Stimulated activated CD8-positive, alpha-beta memory T cell treated with anti-CD3 and anti-CD28 coated beads, Interleukin-15, amount 100 ng/mL, for 1 hour (primary cell): ENCODE data around the gene TMEM128.
"Not testable (repeated sequence)": the region's sequence is repeated elsewhere in the genome, so short reads cannot be mapped to it uniquely, and the experiment has no call there.

Experiments
- DNase-seq: peaks from one replicate; pipeline ENCODE4 v3.0.0-alpha.2; 2020; ENCODE audit warnings: low read depth

Gene TMEM128, protein sequence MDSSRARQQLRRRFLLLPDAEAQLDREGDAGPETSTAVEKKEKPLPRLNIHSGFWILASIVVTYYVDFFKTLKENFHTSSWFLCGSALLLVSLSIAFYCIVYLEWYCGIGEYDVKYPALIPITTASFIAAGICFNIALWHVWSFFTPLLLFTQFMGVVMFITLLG

DNA sequence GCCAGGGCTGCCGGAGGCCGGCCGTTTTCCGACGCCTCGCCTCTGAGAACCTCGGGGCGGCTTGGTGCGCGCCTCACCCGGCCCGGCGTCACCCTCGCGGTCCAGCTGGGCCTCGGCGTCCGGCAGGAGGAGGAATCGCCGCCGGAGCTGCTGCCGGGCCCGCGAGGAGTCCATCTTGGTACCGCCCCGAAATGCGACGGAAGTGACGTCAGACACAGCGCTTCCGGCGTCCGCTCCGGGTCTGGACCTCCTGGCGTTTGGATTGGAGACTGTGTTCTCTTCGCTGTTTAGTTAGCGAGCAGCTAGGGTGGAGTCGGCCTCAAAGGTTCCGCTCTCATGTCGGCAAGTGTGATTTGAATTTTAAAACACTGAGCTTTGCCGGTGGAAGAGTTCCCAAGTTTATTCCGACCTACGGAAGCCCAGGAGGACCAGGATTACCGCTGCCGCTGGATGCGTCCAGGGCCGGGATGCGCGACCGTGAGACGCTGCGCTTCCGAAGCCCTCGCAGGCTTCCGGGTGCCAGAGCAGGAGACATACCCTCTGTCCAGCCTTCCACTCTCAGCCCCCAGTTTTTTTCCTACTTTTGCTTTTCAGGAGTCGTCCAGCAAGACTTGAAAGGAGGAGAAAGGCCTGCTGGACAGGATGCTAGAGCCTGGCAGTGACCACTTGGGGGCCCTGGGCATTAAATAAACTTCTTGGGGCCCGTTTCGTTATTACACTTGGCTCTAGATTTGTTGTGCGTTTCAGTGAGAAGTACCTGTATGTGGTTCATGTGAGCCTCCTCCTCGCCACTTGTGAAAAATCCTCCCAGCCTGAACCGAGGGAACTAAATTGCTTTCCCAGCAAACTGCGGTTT, at the start of gene TMEM128:
TMEM128 (minus strand) TSS at position 195 of the 856 bp plus-strand sequence; CDS start at position 174, 21 bp downstream.
- DNase-seq, result peak; percentile 87

DNA sequence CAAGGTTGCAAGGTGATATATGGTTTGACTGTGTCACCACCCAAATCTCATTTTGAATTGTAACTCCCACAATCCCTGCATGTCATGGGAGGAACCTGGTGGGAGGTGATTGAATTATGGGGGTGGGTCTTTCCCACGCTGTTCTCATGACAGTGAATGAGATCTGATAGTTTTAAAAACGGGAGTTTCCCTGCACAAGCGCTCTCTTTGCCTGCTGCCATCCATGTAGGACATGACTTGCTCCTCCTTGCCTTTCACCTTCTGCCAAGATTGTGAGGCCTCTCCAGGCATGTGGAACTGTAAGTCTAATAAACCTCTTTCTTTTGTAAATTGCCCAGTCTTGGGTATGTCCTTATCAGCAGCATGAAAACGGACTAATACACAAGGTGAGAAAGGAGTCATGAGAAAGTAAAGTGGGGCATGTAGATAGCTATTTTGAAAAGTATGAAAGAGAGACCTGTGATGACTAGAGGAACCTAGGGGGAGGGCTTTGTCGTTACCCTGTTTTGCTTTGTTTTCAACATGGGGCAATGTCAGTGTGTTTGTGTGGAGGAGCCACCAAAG, 48.3 kb upstream of the TMEM128 start:
- DNase-seq, result no peak

DNA sequence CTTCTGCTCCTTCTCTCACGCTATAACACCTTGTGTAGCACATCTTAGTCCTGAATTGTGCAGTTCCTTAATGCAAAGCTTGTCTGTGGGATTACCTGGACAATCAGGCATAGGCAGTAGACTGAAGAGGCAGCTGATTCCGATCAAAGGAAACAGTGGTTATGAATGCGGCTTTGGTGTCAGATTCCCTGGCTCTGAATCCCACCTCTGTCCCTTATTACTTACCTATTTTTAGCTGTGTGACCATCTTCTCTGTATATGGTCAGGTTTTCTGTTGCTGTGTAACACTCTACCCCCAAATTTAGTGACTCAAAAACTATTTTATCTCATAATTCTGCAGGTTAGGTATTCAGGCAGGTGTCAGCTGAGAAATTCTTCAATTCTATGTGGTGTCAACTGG, 45.3 kb upstream of the TMEM128 start:
- DNase-seq, result no peak

DNA sequence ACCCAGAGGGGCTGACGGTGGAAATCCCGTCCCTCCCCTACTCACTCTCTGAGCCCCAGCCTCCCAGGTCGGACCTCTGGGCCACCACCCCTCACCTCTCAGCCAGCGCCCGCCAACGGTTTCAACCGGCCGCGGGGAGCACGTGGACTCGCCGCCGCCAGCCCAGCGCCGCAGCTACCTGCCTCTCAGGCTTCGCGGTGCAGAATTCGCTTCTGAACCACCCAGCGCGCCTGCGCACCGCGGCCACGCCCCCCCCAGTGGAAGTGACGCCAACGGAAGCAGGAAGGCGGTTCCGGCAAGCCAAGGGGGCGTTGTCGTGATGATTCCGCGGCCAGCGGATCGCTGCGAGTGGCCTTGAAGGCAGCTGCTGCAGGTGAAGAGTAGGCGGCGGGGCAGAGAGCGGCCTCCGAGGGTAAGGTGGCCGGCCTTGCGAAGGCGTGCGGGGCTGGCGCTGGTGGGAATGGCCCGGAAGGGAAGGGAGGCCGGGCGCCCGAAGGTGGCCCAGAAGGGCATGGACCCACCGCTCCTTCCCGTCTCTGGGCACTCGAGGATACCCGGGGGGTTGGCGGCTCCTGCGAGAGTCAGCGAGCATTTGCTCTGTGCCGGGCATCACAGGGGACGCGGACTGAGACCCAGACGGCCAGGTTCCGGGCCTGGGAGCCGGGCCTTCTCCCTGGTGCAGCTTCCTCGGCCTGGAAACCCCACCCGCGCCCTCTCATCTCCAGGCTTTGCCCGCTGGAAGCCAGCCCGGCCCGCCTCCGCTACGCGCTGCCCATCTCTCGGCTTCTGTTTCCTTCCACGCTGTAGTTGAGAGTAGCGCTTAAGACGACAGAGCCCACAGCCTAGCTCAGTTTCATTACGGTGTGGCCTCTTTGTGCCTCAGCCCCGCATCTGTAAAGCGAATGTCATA, 42.2 kb upstream of the TMEM128 start, which contains the start of the genes LYAR and ZBTB49:
LYAR (minus strand) TSS at position 214 of the 910 bp plus-strand sequence. CDS start 6,412 bp downstream, outside the sequence.
ZBTB49 (plus strand) TSS at position 311 of the 910 bp plus-strand sequence. CDS start 9,695 bp downstream, outside the sequence.
- peak; percentile 96 for DNase-seq

DNA sequence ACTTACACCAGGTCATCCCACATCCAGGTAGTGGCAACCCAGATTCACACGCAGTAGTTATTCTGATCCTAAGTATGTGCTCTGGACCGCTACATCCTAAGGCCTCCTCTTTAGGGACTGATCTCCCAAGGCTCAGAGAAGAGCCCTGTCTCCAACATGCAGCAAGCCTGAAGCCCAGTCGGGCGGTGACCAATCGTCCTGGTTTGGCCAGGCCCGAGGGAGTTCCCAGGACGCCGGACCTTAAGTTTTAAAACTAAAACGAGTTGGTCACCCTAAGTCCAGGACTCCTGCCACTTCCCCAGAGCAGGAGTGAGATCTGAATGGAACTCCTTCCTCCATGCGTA, 41.5 kb upstream of the TMEM128 start:
- DNase-seq, result no peak

DNA sequence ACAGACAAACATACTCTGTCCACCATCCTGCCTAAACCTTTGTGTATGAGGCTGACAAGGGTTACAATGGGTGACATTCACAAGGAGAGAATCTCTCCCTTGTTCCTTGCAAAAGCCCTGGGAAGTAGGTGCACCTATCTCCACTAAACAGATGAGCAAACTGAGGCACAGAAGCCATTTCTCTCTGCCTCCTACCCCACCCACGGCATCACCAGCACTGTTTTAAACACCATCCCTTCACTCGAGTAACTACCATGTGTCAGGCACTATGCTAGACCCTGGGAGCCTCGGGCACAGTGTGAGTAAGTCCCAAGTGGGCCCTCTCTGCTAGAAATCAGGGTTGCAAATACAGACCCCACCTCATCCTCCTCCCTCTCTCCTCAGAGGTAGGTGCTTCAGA, 41.0 kb upstream of the TMEM128 start:
- DNase-seq, result no peak

DNA sequence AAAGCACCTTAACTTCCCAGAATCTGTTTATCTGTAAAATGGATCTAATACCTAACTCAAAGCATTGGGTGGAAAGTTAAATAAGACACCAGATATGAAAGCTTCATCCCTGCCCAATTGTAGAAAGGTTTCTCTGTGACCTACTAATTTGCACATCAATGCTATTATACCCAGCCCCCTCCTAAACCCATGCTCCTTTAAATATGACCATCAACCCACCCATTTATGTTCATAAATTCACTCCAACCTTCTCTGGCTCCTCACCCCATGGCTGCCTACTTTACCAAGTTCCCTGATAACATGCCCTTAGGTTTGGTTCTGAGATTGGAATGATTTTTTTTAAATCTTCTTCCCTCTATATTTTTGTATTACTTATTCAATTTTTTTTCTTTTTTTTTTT, 40.1 kb upstream of the TMEM128 start:
- no peak for DNase-seq

DNA sequence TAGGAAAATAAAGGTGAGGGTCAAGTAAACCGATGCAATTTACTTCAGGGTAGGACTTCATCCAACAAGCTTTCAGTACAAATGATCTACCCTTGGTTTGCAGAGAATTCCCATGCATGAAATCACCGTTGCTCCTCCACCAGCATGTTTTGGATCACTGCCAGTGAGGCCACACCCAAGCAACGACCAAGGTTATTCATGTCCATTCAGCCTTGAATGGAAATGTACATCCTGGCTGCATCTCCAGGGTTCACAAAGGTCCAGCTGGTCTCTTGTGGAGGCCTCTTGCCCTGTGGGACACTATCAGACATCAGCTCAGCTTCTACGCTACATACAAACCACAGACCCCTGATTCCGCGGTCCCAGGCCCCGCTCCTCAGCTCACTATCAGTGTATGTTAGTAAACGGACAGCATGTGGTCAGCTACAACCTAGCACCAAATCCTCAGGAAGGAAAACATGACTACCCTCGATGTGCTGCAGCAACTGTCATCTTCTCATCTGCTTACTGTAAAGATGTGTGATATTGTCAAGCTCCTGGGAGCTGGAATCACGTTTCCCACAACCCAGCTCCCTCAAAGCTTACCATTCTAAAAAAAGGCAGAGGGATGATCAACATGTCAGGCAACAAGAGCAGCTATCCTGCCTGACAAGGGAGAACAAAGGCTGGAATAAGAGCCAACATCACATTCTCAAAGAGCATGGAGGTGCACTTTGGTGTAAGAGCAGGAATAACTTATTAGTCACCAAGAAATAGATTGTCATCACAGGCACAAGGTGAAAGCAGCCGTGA, 37.0 kb upstream of the TMEM128 start:
- no peak for DNase-seq

DNA sequence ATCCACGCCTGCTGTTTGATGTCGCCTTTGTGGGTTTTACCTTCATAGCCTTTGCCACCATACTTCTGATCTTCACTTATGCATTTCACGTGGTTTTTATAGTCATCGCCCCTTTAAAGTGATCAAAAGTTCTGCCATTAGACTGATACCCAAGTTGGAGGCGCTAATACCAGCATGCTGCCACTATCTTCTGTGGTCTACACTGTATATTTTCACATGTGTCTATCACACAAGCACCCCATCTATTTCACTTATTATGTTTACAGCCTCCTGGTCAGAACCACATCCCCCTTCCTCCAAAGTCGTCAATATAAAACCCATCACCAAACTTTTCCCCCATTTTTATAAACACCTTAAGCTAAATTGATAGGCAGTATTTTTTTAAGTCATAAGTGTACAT, 33.8 kb upstream of the TMEM128 start:
- no peak for DNase-seq

DNA sequence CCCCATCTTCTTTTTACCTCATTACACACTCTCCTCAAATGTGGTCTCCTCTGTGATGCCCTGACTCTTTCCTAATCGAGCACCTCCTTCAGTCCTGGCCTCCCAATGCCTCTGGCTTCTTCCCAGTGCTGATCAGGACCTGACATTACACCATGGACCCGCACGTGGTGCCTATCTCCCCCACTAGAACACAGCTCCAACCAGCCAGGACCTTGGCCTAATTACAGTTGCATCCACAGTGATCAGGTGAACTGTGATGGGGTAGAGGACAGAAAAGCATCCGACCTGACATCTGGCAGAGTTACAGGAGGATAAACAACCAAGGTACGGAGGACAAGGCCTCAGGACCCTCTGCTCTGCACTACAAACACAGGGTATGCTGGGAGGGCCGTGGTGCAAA, 29.5 kb upstream of the TMEM128 start:
- no peak for DNase-seq

DNA sequence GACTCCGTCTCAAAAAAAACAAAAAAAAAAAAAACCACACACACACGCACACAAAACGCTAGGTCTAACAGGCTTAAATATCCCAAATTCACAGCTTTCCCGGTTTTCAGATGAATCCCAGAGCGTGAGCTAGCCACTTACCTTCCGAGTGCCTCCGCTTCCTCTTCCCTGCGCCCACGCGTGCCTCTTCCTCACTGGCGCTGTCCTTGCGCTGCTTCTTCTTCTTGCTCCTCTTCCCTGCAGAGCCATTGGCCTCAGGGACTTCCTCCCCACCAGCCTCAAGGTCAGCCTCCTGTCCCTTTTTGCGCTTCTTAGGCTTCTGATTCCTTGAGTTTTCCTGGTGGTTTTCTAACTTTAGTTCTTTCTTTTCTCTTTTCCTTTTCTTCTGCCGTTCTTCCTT, 26.2 kb upstream of the TMEM128 start:
- no peak for DNase-seq

DNA sequence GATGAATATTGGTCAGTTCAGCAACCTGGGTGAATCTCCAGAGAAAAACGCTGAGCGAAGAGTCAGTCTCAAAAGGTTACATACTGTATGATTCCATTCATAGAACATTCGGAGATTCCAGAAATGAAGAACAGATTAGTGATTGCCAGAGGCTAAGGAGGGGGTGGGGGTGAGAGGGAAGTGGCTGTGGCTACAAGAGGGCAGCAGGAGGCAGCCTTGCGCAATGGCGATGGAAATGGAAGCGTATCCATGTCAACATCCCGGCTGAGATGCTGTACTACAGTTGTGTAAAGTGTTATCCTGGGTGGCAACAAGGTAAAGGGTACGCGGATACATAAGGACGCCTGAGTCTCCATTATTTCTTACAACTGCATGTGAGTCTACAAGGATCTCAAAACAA, 23.9 kb upstream of the TMEM128 start:
- no peak for DNase-seq

DNA sequence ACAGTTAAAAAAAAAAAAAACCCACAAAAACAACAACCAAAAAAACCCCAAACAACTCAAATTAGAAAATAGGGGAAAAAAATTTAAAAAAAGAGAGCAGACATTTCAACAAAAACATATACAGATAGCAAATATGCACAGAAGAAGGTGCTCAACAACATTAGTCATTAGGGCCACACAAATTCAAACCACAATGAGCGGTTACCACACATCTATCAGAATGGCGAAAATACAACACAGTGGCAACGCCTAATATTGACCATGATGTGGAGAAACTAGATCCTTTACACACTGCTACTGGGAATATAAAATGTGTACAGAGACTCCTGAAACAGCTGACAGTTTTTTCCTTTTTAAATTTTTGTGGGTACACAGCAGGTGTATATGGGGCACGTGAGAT, 22.5 kb upstream of the TMEM128 start:
- DNase-seq, result no peak

DNA sequence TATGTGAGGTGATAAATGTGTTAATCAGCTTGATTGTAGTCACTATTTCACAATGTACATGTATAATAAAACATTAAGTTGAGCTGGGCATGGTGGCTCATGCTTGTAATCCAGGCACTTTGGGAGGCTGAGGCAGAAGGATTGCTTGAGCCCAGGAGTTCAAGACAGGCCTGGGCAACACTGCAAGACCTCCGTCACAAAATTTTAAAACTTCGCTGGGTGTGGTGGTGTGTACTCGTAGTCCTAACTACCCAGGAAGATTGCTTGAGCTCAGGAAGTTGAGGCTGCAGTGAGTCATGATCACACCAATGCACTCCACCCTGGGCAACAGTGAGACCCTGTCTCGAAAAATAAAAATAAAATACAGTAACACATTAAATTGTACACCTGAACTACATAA, 21.8 kb upstream of the TMEM128 start:
- no peak for DNase-seq

DNA sequence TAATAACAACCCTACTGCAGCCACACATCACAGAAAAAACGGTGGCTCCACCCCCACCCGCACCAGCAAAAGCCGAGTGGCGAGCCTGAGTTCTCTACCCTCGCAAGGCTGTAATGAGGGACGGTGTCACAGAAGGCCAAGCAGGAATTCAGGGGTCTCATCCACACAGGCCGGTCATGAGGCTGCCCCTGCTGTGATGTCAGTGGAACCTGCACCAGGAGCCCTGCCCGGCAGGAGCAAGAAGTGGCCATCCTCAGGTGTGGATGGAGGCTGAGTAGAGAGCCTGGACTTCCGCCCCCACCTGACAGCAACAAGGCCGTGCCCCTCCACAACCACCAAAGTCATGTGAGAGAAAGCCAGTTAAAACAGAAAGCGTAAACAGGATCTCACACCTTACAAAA, 21.3 kb upstream of the TMEM128 start:
- DNase-seq, result no peak

DNA sequence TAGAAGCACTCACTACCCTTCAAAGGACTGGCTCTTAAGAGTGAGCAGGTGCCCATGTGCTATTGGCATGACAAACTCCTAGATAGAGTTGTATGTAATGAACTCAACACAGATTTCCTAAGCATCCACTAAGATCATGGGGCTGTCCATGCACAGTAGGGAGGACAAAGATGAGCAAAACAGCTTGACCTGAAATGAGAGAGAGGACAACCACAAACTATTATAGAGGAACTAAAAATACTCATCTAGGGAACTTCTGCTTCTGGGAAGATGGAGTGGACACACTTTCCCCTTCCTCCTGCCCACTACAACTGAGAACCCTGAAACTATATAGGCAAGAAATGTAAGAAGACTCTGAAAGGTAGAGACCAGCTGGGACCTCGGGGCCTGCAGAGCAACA, 20.8 kb upstream of the TMEM128 start:
- no peak for DNase-seq

DNA sequence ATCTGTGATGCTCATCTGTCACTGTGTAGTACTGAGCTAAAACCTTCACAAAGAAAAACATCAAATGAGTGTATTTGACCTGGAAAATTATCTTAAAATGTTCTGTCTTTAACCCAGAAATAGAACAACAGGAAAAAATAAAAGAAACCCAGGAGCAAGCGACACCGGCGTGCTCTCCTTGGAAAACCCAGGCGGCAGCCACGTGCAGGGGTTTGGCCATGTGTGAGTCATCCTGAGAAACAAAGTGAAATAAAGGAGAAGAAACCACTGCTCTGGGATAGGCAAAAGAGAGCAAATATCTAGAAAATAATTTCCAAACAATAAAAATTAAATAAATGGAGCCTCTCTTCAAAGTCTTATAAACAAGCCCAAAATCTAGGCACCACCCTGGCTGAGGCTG, 20.0 kb upstream of the TMEM128 start:
- DNase-seq, result no peak

DNA sequence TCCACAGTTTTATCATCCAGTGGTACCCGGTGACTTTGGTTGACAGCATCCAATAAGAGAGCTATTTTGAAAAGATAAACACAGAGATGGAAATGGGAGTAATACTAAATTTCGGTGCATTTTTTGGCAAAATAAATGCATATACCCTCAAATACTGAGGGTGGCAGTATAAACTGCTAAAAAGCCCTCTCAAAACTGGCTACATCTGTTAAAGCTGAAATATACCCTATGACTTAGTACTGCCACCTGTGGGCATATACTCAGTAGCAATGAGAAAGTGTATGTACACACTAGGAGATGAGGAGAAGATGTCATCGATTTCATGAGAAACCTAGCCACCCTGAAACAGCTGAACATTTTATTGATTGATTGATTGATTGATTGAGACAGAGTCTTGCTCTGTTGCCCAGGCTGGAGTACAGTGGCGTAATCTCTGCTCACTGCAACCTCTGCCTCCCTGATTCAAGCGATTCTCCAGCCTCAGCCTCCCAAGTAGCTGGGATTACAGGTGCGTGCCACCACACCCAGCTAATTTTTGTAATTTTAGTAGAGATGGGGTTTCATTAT, 12.2 kb upstream of the TMEM128 start:
- no peak for DNase-seq

DNA sequence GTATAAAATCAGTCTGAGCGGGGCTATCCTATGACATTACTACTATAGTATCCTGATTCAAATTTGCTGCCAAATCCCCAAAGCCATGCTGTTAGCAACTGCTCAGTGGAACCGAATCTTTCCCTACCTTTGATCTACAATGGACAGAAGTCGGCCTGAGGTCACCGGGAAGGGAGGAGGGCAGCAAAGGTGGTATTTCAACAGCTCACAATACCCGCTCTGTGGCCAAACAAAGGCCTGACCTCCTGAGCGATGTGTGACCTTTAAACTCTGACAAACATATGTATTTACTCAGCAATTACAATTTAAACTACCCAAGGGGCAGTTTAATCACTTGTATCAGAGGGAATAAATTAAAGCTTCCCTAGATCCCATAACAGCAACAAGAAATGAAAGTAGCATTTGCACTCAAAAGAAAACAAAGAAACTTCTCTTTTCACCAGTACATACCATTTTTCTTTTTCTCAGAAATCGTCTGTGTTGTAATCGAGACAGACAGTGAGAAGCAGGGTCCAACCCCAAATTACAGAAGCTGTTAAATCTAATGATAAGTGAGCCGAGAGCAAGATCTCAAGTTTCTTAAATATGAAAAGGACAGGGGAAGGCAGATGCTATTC, 11.6 kb upstream of the TMEM128 start:
- DNase-seq, result no peak

DNA sequence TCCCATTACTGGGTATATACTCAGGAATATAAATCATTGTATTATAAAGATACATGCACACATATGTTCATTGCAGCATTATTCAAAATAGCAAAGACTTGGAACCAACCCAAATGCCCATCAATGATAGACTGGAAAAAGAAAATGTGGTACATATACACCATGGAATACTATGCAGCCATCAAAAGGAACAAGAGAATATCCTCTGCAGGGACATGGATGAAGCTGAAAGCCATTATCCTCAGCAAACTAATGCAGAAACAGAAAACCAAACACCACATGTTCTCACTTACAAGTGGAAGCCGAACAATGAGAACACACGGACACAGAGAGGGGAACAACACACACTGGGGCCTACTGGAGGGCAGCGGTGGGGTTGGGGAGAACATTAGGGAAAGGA, 9.7 kb upstream of the TMEM128 start:
- DNase-seq, result not testable (repeated sequence)

DNA sequence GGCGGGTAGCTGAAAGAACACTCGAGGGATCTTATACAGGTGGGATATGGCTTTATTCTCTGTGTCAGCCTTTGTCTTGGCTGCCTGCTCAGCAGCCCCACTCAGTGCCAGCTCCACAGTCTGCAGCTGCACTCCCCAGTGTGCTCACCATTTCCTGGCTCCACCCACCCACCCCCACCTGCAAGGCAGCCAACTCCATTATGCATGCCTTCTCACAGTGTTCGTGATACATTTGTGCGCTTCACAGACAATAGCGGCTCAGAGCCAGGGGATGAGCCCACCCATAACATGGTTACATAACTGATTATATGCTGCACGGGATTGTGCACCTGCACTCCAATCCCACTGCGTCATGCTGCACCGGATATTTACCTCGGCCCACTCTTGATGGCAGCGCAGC, 8.8 kb upstream of the TMEM128 start:
- no peak for DNase-seq
